Osteoblast (primary cell): Measurements from ENCODE around the gene CD163L1. TPM values are rescaled to one million over a fixed set of nuclear protein-coding genes. Genes with fewer than 3 reads are reported as not detected.

Experiments
- DNase-seq: peaks from one replicate; pipeline ENCODE4 v3.0.0; 2011; ENCODE audit warnings: low spot score, mixed read lengths; ENCODE audit not compliant: insufficient read length; ENCODE audit errors: missing footprints
- H2AFZ ChIP-seq: 2 replicates; pipeline ENCODE4 v1.6.0; 2011; ENCODE audit warnings: mild to moderate bottlenecking, low read length
- H3K27ac ChIP-seq: 2 replicates; pipeline ENCODE4 v1.5.1; 2011; ENCODE audit warnings: mild to moderate bottlenecking, low read depth, low read length, moderate library complexity
- H3K27me3 ChIP-seq: 2 replicates; pipeline ENCODE4 v1.6.0; 2012; ENCODE audit warnings: mild to moderate bottlenecking, control low read depth, inconsistent platforms, low read length, moderate library complexity; ENCODE audit not compliant: insufficient read depth
- H3K36me3 ChIP-seq: 2 replicates; pipeline ENCODE4 v1.5.1; 2011; ENCODE audit warnings: mild to moderate bottlenecking, low read length, control low read depth, moderate library complexity; ENCODE audit not compliant: insufficient read depth
- H3K4me1 ChIP-seq: 2 replicates; pipeline ENCODE4 v1.5.1; 2011; ENCODE audit warnings: mild to moderate bottlenecking, low read length, control low read depth, moderate library complexity; ENCODE audit not compliant: insufficient read depth
- H3K4me2 ChIP-seq: 2 replicates; pipeline ENCODE4 v1.6.0; 2011; ENCODE audit warnings: mild to moderate bottlenecking, low read length; ENCODE audit not compliant: insufficient read depth
- H3K4me3 ChIP-seq: fragments of 200-600 bp; sonication (generic); 3 replicates; pipeline ENCODE4 v1.5.1; 2012; ENCODE audit warnings: mild to moderate bottlenecking, low read length, inconsistent platforms; ENCODE audit not compliant: insufficient read depth
- H3K79me2 ChIP-seq: 2 replicates; pipeline ENCODE4 v1.6.0; 2012; ENCODE audit warnings: mild to moderate bottlenecking, low read length, control low read depth, inconsistent platforms; ENCODE audit not compliant: insufficient read depth
- H3K9me3 ChIP-seq: 2 replicates; pipeline ENCODE4 v1.5.1; 2011; ENCODE audit warnings: low read depth, low read length, control low read depth
- H4K20me1 ChIP-seq: 2 replicates; pipeline ENCODE4 v1.6.0; 2012; ENCODE audit warnings: mild to moderate bottlenecking, low read length, control low read depth; ENCODE audit not compliant: insufficient read depth
- total RNA-seq: library from RNA; depleted of rRNA; stranded (reverse); fragments of >200 nt; gene quantifications from 2 replicates; pipeline ENCODE4 v1.2.3, GENCODE V29; 2012
- TF ChIP-seq, protein P1 (sequence below): IDR thresholded peaks from 2 replicates; pipeline ENCODE4 v1.5.1; 2011; ENCODE audit warnings: mild to moderate bottlenecking, low read depth, low read length, moderate library complexity; ENCODE audit errors: extremely low read depth

Gene CD163L1
- total RNA-seq, 1 donor, result under 0.01 TPM

DNA sequence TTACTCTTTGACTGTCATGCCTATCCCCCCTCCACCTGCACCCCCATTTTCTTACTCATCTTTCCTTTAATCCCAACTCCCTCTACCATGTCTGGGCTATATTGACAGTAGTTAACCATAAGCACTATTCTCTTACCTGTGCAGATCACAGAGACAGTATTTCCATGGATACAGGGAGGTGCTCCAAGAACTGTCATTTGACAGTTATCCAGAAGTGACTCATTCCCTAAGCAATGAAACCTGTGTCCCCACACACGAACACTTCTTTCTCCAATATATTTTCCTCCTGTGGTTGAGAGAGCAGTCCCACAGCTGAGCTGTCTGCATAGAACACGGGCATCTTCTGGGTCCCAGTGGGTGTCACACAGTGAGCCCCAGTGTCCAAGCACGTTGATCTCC lies 68.8 kb downstream of the CD163L1 start:
- no peak overlapping the region for H2AFZ ChIP-seq
- H3K4me2 ChIP-seq, result no peak overlapping the region
- no peak for DNase-seq
- no peaks in the 10 kb centered on the region for H3K36me3 ChIP-seq
- H3K79me2 ChIP-seq, result no peaks in the 10 kb centered on the region
- no peaks in the 10 kb centered on the region for H3K9me3 ChIP-seq
- H3K4me3 ChIP-seq, result no peak overlapping the region
- no peak overlapping the region for H3K27ac ChIP-seq
- H3K4me1 ChIP-seq, result no peaks in the 10 kb centered on the region
- H4K20me1 ChIP-seq, result no peaks in the 10 kb centered on the region
- TF ChIP-seq, protein P1, sequence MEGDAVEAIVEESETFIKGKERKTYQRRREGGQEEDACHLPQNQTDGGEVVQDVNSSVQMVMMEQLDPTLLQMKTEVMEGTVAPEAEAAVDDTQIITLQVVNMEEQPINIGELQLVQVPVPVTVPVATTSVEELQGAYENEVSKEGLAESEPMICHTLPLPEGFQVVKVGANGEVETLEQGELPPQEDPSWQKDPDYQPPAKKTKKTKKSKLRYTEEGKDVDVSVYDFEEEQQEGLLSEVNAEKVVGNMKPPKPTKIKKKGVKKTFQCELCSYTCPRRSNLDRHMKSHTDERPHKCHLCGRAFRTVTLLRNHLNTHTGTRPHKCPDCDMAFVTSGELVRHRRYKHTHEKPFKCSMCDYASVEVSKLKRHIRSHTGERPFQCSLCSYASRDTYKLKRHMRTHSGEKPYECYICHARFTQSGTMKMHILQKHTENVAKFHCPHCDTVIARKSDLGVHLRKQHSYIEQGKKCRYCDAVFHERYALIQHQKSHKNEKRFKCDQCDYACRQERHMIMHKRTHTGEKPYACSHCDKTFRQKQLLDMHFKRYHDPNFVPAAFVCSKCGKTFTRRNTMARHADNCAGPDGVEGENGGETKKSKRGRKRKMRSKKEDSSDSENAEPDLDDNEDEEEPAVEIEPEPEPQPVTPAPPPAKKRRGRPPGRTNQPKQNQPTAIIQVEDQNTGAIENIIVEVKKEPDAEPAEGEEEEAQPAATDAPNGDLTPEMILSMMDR, result no peak
- H3K27me3 ChIP-seq, result no peaks in the 10 kb centered on the region

DNA sequence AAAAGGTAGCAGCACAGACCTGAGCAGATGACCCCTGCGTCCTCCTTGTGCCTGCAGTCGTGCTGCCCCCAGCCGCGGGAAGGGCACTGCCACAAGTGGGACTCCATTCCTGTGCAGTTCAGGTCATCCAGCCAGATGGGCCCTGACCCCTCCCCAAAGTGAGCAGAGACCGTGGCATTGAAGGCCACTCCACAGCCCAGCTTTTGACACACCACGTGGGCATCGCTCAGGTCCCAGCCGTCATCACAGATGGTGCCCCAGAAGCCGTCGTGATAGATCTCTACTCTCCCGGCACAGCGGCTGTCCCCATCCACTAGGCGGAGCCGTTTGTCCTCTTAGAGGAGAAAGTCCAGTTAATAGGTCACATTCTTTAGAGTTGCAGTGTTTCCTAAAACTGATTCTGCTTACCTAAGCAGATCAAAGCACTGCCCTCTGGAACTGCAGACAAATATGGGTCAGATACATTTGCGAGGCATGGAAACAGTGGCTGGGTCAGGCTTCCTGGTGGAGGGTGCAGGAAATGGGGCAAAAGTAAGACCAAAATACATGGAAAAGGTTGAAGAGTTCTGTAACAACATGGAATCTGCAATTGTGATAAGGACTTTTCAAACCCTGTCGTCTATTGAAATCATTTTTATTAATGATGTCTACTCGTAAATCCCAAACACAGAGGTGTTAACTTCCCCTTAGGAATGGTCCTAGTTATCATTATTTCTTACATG lies 69.4 kb downstream of the CD163L1 start:
- H3K79me2 ChIP-seq, result no peaks in the 10 kb centered on the region
- no peaks in the 10 kb centered on the region for H3K4me1 ChIP-seq
- no peaks in the 10 kb centered on the region for H3K9me3 ChIP-seq
- no peaks in the 10 kb centered on the region for H3K27me3 ChIP-seq
- DNase-seq, result peak; percentile 72
- H4K20me1 ChIP-seq, result no peaks in the 10 kb centered on the region
- no peak overlapping the region for H3K4me3 ChIP-seq
- H3K36me3 ChIP-seq, result no peaks in the 10 kb centered on the region
- H3K4me2 ChIP-seq, result no peak overlapping the region
- H3K27ac ChIP-seq, result no peak overlapping the region
- H2AFZ ChIP-seq, result peak overlapping the region; percentile 41
- TF ChIP-seq, protein P1, result peak; percentile 60

DNA sequence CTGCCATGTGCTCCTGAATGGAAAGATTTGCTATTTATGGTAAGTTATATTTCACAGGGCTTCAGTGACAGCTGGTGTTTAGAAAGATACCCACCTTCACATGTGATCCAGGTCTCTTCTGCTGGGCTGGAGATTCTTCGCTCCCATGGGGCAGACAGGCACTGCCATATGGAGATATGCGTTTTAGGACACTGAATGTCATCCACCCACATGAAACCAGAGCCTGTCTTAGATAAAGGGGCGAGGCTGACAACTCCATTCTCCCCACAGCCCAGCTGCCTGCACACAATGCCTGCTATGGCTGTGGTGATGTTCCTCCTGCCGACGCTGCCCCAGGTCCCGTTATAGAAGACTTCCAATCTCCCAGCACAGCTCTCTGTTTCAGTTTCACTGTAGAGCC lies 70.7 kb downstream of the CD163L1 start:
- Histone ChIP-seq H3K4me2 (no peak overlapping the region), H3K9me3 (no peaks in the 10 kb centered on the region), H3K79me2 (no peaks in the 10 kb centered on the region), H3K27me3 (no peaks in the 10 kb centered on the region), H3K36me3 (no peaks in the 10 kb centered on the region), H2AFZ (no peak overlapping the region), H3K27ac (no peak overlapping the region), H3K4me3 (no peak overlapping the region), H3K4me1 (no peaks in the 10 kb centered on the region), H4K20me1 (no peaks in the 10 kb centered on the region)
- TF ChIP-seq, protein P1, result no peak
- no peak for DNase-seq

DNA sequence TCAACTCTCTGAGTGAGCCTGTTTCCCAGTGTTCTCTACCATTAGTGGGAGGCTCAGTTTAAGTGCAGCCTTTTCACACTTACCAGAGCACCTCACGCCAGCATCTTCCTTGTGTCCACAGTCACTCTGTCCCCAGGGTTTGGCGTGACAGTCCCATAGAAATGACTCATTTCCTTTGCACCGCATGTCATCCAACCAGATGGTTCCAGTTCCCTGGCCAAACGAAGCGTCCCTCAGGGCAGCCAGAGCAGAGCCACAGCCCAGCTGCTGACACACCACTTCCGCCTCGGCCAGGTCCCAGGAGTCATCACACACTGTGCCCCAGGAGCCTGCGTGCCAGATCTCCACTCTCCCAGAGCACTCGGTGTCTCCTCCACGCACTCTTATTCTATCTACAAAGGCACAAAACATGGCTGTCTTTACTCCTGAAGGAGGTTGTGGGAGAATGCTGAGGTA lies 74.7 kb downstream of the CD163L1 start:
- H3K4me2 ChIP-seq, result no peak overlapping the region
- no peak for DNase-seq
- TF ChIP-seq, protein P1, result no peak
- no peaks in the 10 kb centered on the region for H3K36me3 ChIP-seq
- no peaks in the 10 kb centered on the region for H3K79me2 ChIP-seq
- peak overlapping the region; percentile 41 for H2AFZ ChIP-seq
- H3K9me3 ChIP-seq, result no peaks in the 10 kb centered on the region
- H3K4me1 ChIP-seq, result no peaks in the 10 kb centered on the region
- H3K4me3 ChIP-seq, result no peak overlapping the region
- no peak overlapping the region for H3K27ac ChIP-seq
- no peaks in the 10 kb centered on the region for H3K27me3 ChIP-seq
- no peaks in the 10 kb centered on the region for H4K20me1 ChIP-seq
